GM21360 (cell line): ENCODE data around the gene CFAP298.
"Not testable (repeated sequence)": the region's sequence is repeated elsewhere in the genome, so short reads cannot be mapped to it uniquely, and the experiment has no call there.

Source experiments
- ATAC-seq: cut with Tn5 transposase; IDR thresholded peaks from one replicate; pipeline ENCODE4 v1.9.1; 2021; ENCODE audit warnings: mild to moderate bottlenecking, moderate library complexity; ENCODE audit not compliant: unreplicated experiment

Gene CFAP298

DNA sequence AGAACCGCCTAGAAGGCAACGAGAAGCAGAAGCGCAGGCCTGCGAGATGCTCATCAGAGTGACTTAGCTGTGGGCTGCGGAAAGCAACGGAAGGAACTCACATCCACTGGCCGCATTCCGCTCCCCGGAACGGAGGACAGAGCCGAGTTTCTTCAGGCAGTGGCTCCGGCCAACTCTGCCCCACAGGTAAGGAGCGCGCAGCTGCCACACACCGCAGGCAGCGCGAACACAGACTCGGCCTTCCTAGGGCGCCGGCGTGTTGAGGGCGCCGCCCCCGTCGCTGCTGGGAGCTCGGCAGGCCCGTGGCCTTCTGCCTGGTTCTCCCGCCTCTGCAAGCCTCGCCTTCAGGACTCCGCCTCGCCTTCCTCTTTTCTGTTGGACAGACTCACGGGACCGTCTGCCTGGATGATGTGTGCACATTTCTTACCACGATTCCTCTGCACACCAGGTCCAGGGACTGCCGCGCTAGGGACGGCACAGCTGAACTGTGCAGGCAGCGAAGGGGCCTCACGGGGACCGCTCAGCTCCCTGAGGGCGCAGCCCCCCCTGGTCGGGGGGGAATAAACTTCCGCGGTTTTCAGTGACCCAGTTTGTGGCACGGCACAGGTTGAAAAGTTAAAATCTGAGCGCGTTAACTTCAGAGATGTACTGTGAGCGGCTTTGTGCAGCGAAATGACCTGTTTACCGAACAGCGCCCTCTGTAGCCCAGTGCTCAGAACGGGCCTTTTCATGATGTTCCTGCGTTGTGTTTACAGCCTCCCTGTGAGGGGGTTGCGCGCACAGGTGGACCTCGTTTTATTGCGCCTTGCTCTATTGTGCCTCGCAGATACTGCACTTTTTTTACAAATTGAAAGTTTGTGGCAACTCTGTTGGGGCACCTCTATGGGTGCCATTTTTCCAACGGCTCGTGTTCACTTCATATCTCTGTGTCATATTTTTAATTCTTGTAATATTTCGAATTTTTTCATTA, 42.6 kb downstream of the CFAP298 start:
- ATAC-seq: peak; percentile 76

DNA sequence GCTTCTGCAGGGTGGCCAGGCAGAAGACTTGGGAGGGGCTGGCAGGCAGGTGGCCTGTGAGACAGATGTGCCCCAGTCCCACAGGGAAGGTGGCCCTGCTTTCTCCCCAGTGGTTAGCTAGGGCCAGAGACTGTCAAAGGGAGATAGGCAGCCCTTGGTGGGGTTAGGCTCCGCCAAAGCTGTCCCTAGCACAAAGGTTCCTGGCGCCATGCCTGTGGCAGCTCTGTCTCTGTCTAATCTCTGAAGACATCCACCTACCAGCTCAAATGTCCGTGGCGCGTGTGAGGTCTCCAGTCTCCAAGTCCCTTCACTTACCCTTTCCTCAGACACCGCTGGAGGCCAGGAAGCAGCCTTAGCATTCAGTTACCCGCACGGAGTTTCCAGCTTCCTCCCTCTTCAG, 44.6 kb downstream of the CFAP298 start:
- ATAC-seq: no peak

DNA sequence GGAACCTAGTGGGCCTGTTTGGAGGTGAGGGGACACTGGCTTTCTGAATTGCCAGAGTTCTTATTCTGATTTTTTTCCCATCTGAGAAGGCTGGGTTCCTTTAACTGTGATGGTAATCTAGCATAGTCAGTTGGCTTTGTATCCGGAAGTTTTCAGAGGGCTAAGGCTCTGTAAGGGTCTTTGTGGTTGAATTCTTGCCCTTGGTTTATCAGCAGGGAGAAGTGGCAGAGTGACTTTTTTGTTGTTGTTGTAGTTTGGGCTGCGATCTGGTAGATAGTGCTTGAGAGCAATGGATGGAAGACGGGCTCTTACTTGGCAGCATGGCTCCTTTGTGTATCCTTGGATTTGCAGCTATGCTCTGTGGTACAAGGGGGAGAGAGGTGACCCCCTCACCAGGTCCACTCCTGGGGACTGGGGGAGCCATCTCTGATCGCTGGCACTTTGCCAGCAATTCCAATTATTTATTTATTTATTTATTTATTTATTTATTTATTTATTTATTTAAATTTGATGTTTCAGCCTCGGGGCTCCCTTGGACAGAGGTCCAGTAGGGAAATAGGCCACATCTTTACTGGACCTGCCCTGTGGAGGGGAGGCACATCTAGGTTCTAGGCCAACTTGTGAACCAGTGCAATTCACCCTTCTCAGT, 45.3 kb downstream of the CFAP298 start:
- no peak for ATAC-seq

DNA sequence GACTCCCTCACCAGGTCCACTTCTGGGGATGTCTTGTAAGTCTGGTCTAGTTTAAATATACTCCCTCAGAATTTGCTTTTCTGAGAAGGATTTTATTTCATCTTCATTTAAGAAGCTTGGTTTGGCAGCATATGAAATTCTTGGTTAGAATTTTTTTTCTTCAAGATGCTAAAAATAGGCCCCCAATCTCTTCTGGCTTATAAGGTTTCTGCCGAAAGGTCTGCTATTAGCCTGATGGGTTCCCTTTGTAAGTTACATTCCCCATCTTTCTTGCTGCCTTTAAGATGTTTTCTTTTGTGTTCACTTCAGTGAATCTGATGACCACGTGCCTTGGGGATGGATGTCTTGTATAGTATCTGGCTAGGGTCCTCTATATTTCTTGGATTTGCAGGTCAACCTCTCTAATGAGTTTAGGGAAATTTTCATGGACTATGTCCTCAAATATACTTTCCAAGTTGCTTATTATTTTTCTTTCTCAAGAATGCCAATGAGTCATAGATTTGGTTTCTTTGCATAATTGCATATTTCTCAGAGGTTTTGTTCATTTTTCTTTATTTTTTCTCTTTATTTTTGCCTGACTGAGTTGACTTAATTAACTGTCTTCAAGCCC, 46.2 kb downstream of the CFAP298 start:
- no peak for ATAC-seq

DNA sequence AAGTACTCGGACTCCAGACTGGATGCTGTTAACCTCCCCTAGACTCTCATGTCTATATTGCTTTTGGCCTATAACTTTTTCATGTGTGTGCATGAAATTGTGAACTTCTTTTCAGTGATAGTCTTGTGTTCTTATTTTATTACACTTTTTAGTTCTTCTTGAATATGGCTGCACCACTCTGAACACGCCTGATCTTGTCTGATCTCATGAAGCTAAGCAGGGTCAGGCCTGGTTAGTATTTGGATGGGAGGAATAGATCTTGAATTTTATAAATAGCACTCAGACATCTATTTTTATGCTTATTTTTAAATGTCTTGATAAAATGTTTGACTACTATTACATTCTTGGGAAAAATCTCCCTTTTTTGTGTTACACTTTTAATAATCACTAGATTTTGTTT, 49.3 kb downstream of the CFAP298 start:
- ATAC-seq: no peak

DNA sequence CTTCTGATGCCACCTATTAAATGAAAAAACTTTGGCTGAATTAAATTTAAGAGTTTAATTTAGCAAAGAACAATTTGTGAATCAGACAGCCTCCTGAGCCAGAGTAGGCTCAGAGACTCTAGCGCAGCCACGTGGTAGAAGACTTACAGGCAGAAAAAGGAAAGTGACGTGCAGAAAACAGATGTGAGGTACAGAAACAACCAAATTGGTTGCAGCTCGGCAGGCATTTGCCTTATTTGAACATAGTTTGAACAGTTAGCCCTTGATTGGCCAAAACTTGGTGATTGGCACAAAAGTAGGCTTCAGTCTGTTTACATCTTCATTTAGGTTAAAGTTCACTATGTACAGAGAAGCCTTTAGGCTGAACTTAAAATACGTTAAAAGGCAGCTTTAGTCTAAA, 49.8 kb downstream of the CFAP298 start:
- no peak for ATAC-seq

DNA sequence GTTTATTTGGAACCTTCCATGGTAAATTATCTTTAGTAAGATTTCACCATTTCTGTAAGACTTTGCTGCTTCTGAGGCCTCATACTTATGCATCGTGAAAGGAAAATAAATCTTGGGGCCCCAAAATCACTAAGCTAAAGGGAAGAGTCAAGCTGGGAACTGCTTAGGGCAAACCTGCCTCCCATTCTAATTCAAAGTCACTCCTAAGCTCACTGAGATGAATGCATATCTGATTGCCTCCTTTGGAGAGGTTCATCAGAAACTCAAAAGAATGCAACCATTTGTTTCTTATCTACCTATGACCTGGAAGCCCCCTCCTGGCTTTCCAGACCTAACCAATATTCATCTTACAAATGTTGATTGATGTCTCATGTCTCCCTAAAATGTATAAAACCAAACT, 50.7 kb downstream of the CFAP298 start:
- ATAC-seq: not testable (repeated sequence)

DNA sequence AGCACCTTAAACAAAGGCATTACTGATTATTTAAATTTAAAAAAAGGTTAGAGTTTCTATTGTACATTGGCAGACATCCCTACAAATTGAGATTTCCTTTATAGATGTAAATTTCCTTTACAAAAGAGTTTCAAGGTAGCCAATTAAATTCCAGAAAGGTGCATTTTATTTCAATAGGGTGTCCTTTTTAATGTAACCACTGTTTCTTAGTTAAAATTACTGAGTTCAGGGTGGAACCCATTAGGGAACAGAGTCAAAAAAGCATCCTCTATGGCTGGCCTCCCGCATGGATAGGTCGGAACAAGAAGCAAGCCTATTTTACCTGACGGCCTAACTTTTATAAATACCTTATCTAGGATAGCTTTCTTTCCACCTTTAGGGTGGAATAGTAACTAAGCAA, 51.3 kb downstream of the CFAP298 start:
- ATAC-seq: no peak

DNA sequence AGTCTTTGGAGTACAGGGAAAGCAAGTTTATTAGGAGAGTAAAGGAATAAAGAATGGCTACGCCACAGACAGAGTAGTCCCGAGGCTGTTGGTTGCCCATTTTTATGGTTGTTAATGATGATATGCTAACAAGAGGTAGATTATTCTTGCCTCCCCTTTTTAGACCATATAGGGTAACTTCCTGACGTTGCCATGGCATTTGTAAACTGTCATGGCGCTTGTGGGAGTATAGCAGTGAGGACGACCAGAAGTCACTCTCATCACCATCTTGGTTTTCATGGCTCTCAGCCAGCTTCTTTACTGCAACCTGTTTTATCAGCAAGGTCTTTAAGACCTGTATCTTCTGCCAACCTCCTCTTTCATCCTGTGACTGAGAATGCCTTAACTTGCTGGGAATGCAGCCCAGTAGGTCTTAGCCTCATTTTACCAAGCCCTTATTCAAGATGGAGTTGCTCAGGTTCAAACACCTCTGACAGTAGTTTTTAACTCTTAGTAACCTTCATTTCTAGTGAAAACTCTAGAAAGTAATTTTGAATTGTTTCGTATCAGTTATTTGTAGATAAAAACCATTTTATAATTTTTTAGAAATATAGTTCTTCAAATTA, 53.1 kb downstream of the CFAP298 start:
- ATAC-seq: no peak

DNA sequence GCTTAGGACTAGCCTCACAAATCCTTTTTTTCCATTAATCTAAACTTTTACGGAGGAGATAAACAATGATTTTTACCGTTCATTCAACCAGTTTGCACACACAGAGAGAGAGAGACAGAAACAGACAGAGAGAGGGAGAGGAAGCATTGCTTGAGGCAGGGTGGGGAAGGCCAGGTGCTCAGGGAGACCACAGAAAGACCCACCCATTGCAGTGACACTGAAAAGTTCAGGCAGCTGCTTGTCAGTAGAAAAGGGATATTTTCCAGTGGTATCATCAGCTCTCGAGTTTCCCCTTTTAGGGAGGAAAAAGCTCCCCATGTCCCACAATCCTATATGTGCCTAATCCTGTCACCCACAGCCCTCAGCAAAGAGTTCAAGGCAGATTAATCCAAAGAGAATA, 54.1 kb downstream of the CFAP298 start:
- ATAC-seq: no peak

DNA sequence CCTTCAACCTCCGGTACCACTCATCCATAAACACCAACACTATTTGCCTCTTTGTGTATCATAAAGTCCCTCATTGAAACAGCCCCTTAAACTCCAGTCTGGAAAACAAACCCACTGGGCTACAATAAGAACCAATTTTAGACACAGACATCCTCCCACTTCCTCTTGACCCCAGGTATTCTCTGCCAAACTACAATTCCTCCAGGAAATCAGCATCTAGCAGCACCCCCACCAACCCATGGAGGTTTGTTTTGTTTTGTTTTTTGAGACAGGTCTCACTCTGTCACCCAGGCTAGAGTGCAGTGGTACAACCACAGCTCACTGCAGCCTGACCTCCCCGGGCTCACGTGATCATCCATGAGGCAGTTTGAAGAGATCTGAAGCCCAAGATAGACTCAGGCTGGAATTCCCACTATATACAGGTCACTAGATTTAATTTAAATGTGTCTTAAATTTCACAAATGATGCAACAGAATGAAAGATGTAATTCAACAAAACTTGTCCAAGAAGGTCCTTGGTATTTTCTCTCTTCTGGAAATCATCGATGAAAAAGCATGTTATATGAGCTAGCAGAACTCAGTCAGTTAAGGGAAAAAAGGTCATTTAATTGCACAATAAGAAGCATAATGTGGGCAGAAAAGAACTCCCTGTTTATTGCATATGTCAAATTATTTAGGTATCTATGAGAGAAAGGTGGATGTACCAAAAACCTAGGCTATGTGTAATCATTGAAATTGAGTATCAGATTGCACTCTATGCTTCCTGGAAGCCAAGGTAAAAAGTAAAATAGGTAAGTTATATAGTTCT, 57.1 kb downstream of the CFAP298 start:
- no peak for ATAC-seq

DNA sequence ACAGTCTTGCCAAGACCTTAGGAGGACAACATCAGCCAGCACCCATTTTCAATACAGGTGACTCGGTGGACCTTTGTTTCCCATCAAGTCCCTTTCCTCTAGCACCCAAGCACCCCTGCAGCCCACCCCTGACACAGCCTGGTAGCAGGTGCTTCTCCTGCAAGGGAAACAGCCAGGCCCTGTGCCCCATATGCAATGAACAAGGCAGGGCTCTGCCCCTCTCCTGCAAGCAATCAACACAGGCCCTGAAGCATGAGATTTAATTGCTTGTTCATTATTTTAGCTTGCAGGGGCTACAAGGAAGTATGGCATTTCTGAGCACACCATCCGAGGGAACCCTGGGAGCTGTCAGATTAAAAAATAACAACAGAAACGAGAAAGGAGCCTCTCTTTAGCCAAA, 62.3 kb downstream of the CFAP298 start:
- no peak for ATAC-seq

DNA sequence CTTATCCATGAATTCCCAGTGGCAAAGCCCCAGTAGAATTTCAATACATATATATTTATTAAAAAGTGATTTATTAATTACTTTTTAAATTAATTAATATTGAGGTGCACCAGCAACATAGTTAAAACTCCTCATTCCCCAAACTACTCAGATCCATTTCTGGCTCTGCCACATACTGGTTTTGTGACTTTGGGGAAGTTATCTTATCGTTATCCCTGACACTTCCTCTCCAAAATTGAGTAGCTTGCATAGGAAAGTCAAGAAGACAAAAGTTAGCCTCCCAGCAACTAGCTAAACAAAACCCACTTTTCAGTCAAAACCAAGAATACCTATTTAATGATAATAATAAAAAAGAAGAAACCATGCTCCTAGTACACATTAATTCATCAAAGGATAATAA, 62.7 kb downstream of the CFAP298 start:
- no peak for ATAC-seq
